ENCODE data around the gene ADD3. TPM values are rescaled to one million over a fixed set of nuclear protein-coding genes. Genes with fewer than 3 reads are reported as not detected.

The ADD3 gene
- total and polyA plus RNA-seq, 2 donors (not counting 3 experiments of a cell fraction or from before 2014, with no cell fraction given): 14.9 to 55.2 TPM

DNA sequence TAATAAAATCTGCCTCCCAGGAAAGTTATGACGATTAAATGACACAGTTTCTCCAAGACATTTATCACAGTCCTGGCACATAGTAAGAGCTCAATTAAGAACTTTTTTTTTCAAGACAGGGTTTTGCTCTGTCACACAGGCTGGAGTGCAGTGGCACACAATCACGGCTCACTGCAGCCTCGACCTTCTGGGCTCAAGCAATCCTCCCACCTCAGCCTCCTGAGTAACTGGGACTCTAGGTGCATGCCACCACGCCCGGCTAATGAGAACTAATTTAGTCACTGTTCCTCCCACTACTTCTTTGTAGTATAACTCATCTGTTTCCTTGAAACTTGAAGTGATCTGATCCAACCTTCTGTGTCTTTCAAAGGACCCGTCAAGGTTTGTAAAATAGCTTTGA, 157.5 kb downstream of the ADD3 start:
- Histone ChIP-seq H2AFZ (ENCODE audit: low read depth, low read length) (no peak overlapping the region), H3K9me1 (replicated peaks; ENCODE audit: control insufficient read depth, extremely low read depth, insufficient read depth, low read length) (no peaks in the 10 kb centered on the region), H3K4me3 (replicated peaks in 1 of 3; ENCODE audit: insufficient read depth in 1 of 3, low read depth in 1 of 3, low read length in 3 of 3) (no peak overlapping the region), H3K4me1 (ENCODE audit: control insufficient read depth, extremely low read depth, insufficient read depth, low read length) (no peaks in the 10 kb centered on the region), H3K9ac (replicated peaks; ENCODE audit: extremely low read depth, insufficient read depth, low read length) (no peak overlapping the region), H4K20me1 (replicated peaks; ENCODE audit: control insufficient read depth, extremely low read depth, insufficient read depth, low read length) (no peaks in the 10 kb centered on the region), H3K27me3 (ENCODE audit: control insufficient read depth in 2 of 2, insufficient read depth in 2 of 2, low read length in 2 of 2) (peaks cover 27 to 31% of the 10 kb centered on the region in 2 experiments), H3K4me2 (ENCODE audit: insufficient read depth, low read length) (no peak overlapping the region), H3K36me3 (ENCODE audit: control insufficient read depth in 2 of 2, extremely low read depth in 1 of 2, insufficient read depth in 2 of 2, low read length in 2 of 2) (no peaks in the 10 kb centered on the region), H3K27ac (ENCODE audit: insufficient read depth, low read depth, low read length) (no peak overlapping the region), H3K79me2 (ENCODE audit: control insufficient read depth, insufficient read depth, low read length) (no peaks in the 10 kb centered on the region), H3K9me3 (replicated peaks; ENCODE audit: control insufficient read depth, insufficient read depth, low read length) (no peaks in the 10 kb centered on the region)
- ChIA-PET POLR2A (no interaction called here), CTCF (interaction anchor here (1.6 kb wide), 1 partner anchor 27 kb away, joined by 4 read pairs; no protein-coding TSS in a partner anchor)
- TF ChIP-seq POLR2A (IDR thresholded peaks at IDR 0.05; ENCODE audit: low read depth, low read length) (no peak), FOS (IDR thresholded peaks at IDR 0.05; ENCODE audit: borderline replicate concordance, insufficient read depth, low read length) (no peak), MYC (IDR thresholded peaks at IDR 0.05; ENCODE audit: low read depth, low read length) (no peak), POLR2AphosphoS5 (IDR thresholded peaks at IDR 0.05; ENCODE audit: insufficient read depth, low read depth, low read length) (no peak), GATA2 (IDR thresholded peaks at IDR 0.05; ENCODE audit: insufficient read depth, insufficient read length, low read depth, low read length) (no peak)
- TF ChIP-seq, protein P1, sequence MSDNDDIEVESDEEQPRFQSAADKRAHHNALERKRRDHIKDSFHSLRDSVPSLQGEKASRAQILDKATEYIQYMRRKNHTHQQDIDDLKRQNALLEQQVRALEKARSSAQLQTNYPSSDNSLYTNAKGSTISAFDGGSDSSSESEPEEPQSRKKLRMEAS (IDR thresholded peaks at IDR 0.05; ENCODE audit: insufficient read depth, insufficient read length): no peak
- intact Hi-C loops (cut with micrococcal nuclease): no loop called here
- DNase-seq (ENCODE audit: low read depth, low spot score) (no peak), FAIRE-seq (no peak)
- dilution Hi-C loops (cut with MboI; ENCODE audit: extremely low pct_ligation_motif_present, low sequenced_read_pairs): no loop called here
- no TSS peak for BruUV-seq (replicated peaks)

DNA sequence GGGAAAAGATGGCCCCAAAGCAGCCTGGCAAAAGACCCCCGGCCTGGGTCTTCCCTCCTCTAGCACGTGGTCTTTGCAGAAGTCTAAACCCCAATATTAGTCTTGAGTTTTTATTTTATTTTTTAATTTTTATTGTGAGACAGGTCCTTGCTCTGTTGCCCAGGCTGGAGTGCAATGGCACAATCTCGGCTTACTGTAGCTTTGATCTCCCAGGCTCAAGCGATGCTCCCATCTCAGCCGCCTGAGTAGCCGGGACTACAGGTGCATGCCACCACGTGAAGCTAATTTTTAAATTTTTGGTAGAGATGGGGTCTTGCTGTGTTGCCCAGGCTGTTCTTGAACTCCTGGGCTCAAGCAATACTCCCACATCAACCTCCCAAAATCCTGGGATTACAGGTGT, 159.4 kb downstream of the ADD3 start:
- Histone ChIP-seq H3K9me3 (replicated peaks; ENCODE audit: control insufficient read depth, insufficient read depth, low read length) (no peaks in the 10 kb centered on the region), H3K27ac (ENCODE audit: insufficient read depth, low read depth, low read length) (no peak overlapping the region), H3K9ac (replicated peaks; ENCODE audit: extremely low read depth, insufficient read depth, low read length) (no peak overlapping the region), H2AFZ (ENCODE audit: low read depth, low read length) (no peak overlapping the region), H3K4me3 (replicated peaks in 1 of 3; ENCODE audit: insufficient read depth in 1 of 3, low read depth in 1 of 3, low read length in 3 of 3) (no peak overlapping the region), H3K27me3 (ENCODE audit: control insufficient read depth in 2 of 2, insufficient read depth in 2 of 2, low read length in 2 of 2) (peaks cover 32% of the 10 kb centered on the region in 2 experiments), H3K79me2 (ENCODE audit: control insufficient read depth, insufficient read depth, low read length) (no peaks in the 10 kb centered on the region), H3K9me1 (replicated peaks; ENCODE audit: control insufficient read depth, extremely low read depth, insufficient read depth, low read length) (no peaks in the 10 kb centered on the region), H3K4me1 (ENCODE audit: control insufficient read depth, extremely low read depth, insufficient read depth, low read length) (no peaks in the 10 kb centered on the region), H3K36me3 (ENCODE audit: control insufficient read depth in 2 of 2, extremely low read depth in 1 of 2, insufficient read depth in 2 of 2, low read length in 2 of 2) (no peaks in the 10 kb centered on the region), H4K20me1 (replicated peaks; ENCODE audit: control insufficient read depth, extremely low read depth, insufficient read depth, low read length) (no peaks in the 10 kb centered on the region), H3K4me2 (ENCODE audit: insufficient read depth, low read length) (no peak overlapping the region)
- intact Hi-C loops (cut with micrococcal nuclease) (no loop called here), dilution Hi-C loops (cut with MboI; ENCODE audit: extremely low pct_ligation_motif_present, low sequenced_read_pairs) (no loop called here)
- CTCF ChIA-PET: interaction anchor here (0.7 kb wide), 1 partner anchor 10 kb away, joined by 3 read pairs; no protein-coding TSS in a partner anchor
- no peak for TF ChIP-seq MYC (IDR thresholded peaks at IDR 0.05; ENCODE audit: low read depth, low read length)
- TF ChIP-seq, protein P1 (IDR thresholded peaks at IDR 0.05; ENCODE audit: insufficient read depth, insufficient read length): no peak
- no peak for TF ChIP-seq EZH2 (IDR thresholded peaks at IDR 0.05; ENCODE audit: borderline replicate concordance, low read depth, low read length, severe bottlenecking)
- no peak for FAIRE-seq
- POLR2A ChIA-PET: no interaction called here
- BruUV-seq (replicated peaks): no TSS peak
- no peak for DNase-seq (ENCODE audit: low read depth, low spot score)
